ENCODE measurements around the gene GPR173. TPM values are rescaled to one million over a fixed set of nuclear protein-coding genes. Genes with fewer than 3 reads are reported as not detected.

GPR173 gene
- total and polyA plus RNA-seq, 2 experiments from 2014 or later, result 1.2 to 3.4 TPM

- H2AFZ ChIP-seq, result no peak overlapping the region
- no peak overlapping the region for H3K27ac ChIP-seq
- H3K4me1 ChIP-seq (ENCODE audit: insufficient read depth), result no peaks in the 10 kb centered on the region
- H3K79me2 ChIP-seq, result no peaks in the 10 kb centered on the region
- H3K27me3 ChIP-seq, result no peaks in the 10 kb centered on the region
- H4K20me1 ChIP-seq (ENCODE audit: insufficient read depth, poor library complexity, severe bottlenecking), result no peaks in the 10 kb centered on the region
- H3K4me2 ChIP-seq, result no peak overlapping the region
- no peak for TF ChIP-seq EZH2 (IDR thresholded peaks at IDR 0.05; ENCODE audit: borderline replicate concordance)
- no peak for TF ChIP-seq CTCF (IDR thresholded peaks at IDR 0.05; ENCODE audit: poor library complexity)
- TF ChIP-seq EZH2phosphoT487 (IDR thresholded peaks at IDR 0.05; ENCODE audit: low read depth, severe bottlenecking, unreplicated experiment), result no peak
- WGBS (ENCODE audit: low lambda C conversion rate, missing lambda C conversion rate), result 86% methylated on average over 10 of the region's 10 CpGs
- H3K9me3 ChIP-seq (ENCODE audit: low read depth), result no peaks in the 10 kb centered on the region
- no peaks in the 10 kb centered on the region for H3K36me3 ChIP-seq (replicated peaks; ENCODE audit: insufficient read depth, low read depth)
- no peak overlapping the region for H3K4me3 ChIP-seq
- H3K9me2 ChIP-seq (replicated peaks; ENCODE audit: insufficient read depth), result no peaks in the 10 kb centered on the region
- no peak for DNase-seq (ENCODE audit: low spot score)
Observed at GRCh38 chrX:53071064-53071463, 22.5 kb downstream of the GPR173 start.

- H2AFZ ChIP-seq, result no peak overlapping the region
- no peaks in the 10 kb centered on the region for H3K27me3 ChIP-seq
- H3K9me3 ChIP-seq (ENCODE audit: low read depth), result no peaks in the 10 kb centered on the region
- no peaks in the 10 kb centered on the region for H3K9me2 ChIP-seq (replicated peaks; ENCODE audit: insufficient read depth)
- peak; percentile 81 for DNase-seq (ENCODE audit: low spot score)
- peak overlapping the region; percentile 64 for H3K4me2 ChIP-seq
- TF ChIP-seq EZH2phosphoT487 (IDR thresholded peaks at IDR 0.05; ENCODE audit: low read depth, severe bottlenecking, unreplicated experiment), result no peak
- peak; percentile 61 for TF ChIP-seq CTCF (IDR thresholded peaks at IDR 0.05; ENCODE audit: poor library complexity)
- H3K4me3 ChIP-seq, result no peak overlapping the region
- WGBS (ENCODE audit: low lambda C conversion rate, missing lambda C conversion rate), result 38% methylated on average over 31 of the region's 31 CpGs
- H3K79me2 ChIP-seq, result no peaks in the 10 kb centered on the region
- H4K20me1 ChIP-seq (ENCODE audit: insufficient read depth, poor library complexity, severe bottlenecking), result no peaks in the 10 kb centered on the region
- peak overlapping the region; percentile 31 for H3K27ac ChIP-seq
- H3K4me1 ChIP-seq (ENCODE audit: insufficient read depth), result no peaks in the 10 kb centered on the region
- H3K36me3 ChIP-seq (replicated peaks; ENCODE audit: insufficient read depth, low read depth), result no peaks in the 10 kb centered on the region
Observed at GRCh38 chrX:53071604-53072417, 23.2 kb downstream of the GPR173 start.

- Histone ChIP-seq H4K20me1 (ENCODE audit: insufficient read depth, poor library complexity, severe bottlenecking) (no peaks in the 10 kb centered on the region), H3K27ac (peak overlapping the region; percentile 31), H3K79me2 (no peaks in the 10 kb centered on the region), H3K36me3 (replicated peaks; ENCODE audit: insufficient read depth, low read depth) (no peaks in the 10 kb centered on the region), H3K27me3 (no peaks in the 10 kb centered on the region), H3K4me2 (peak overlapping the region; percentile 64), H3K9me2 (replicated peaks; ENCODE audit: insufficient read depth) (no peaks in the 10 kb centered on the region), H3K4me3 (no peak overlapping the region), H3K4me1 (ENCODE audit: insufficient read depth) (no peaks in the 10 kb centered on the region), H3K9me3 (ENCODE audit: low read depth) (no peaks in the 10 kb centered on the region), H2AFZ (no peak overlapping the region)
- no peak for DNase-seq (ENCODE audit: low spot score)
- WGBS (ENCODE audit: low lambda C conversion rate, missing lambda C conversion rate), result 84% methylated on average over 9 of the region's 9 CpGs
- TF ChIP-seq EZH2 (IDR thresholded peaks at IDR 0.05; ENCODE audit: borderline replicate concordance) (no peak), CTCF (IDR thresholded peaks at IDR 0.05; ENCODE audit: poor library complexity) (no peak), EZH2phosphoT487 (IDR thresholded peaks at IDR 0.05; ENCODE audit: low read depth, severe bottlenecking, unreplicated experiment) (no peak)
Observed at GRCh38 chrX:53072418-53073114, 24.0 kb downstream of the GPR173 start.
